Retina (tissue), 1 donor: Measurements from ENCODE around the gene ERCC6L.

Source experiments
- DNase-seq: peaks from one replicate; pipeline ENCODE4 v3.0.0-alpha.2; 2016

The ERCC6L gene

GRCh38 chrX:72165551-72165950 lies 73.3 kb downstream of the ERCC6L start:
- no peak for DNase-seq

GRCh38 chrX:72159769-72160168 lies 79.1 kb downstream of the ERCC6L start:
- DNase-seq: no peak

GRCh38 chrX:72158773-72159172 lies 80.1 kb downstream of the ERCC6L start:
- no peak for DNase-seq
